PFSK-1 (cell line): Measurements from ENCODE around the gene NHLRC1.

ENCODE experiments used
- POLR2AphosphoS5 ChIP-seq: IDR thresholded peaks from 2 replicates; pipeline ENCODE4 v1.6.1; 2012; ENCODE audit warnings: low read depth, mild to moderate bottlenecking, control low read depth, low read length, moderate library complexity
- REST ChIP-seq, 2 experiments: IDR thresholded peaks; 2 replicates each; pipeline versions ENCODE4 v1.6.1 to v1.8.0; 2011 to 2012; ENCODE audit warnings: low read depth in 2 of 2, low read length in 2 of 2, control low read depth in 1 of 2, inconsistent platforms in 1 of 2, mild to moderate bottlenecking in 1 of 2, moderate library complexity in 1 of 2; ENCODE audit not compliant: insufficient read depth in 1 of 2

GRCh38 chr6:18107061-18107460, 15.4 kb downstream of the NHLRC1 start:
- no peak for TF ChIP-seq POLR2AphosphoS5
- no peak for TF ChIP-seq REST (IDR thresholded peaks at IDR 0.05; ENCODE audit: insufficient read depth in 1 of 2, low read depth in 2 of 2, low read length in 2 of 2)
